Left lung (tissue), 8 donors: ENCODE results near the gene KRT28. TPM values are rescaled to one million over a fixed set of nuclear protein-coding genes. Genes with fewer than 3 reads are reported as not detected.

Experiments used
- polyA plus RNA-seq, 6 donors: library from polyadenylated mRNA; unstranded; fragments of 120-200 nt; gene quantifications; one replicate each; pipeline ENCODE4 v1.2.1, GENCODE V29; 2013; ENCODE audit not compliant: insufficient read length in 6 of 6
- total RNA-seq, 2 donors: library from RNA; stranded (reverse); fragmentation: NEBNext Ultra II Directional; extraction: Animal tissue kit (Norgen Biotek cat#: 25700); gene quantifications; one replicate each; pipeline ENCODE4 v1.2.1, GENCODE V29; 2021
- donor health status: DM: no; HTN: yes; CAD: no.
- donor health status: DM: no; HTN: no; CAD: no.

Gene KRT28
- total and polyA plus RNA-seq, 8 donors, result not detected

Other genes with a start within 250 kb of the KRT28 start
- gene CCR7, start 234.5 kb downstream of the KRT28 start, total RNA-seq, result 1 to 10 TPM in 1 of 2 donors, under 1 TPM in 1; 0.35 to 1.6 TPM
- 1 to 10 TPM in 2 of 6 donors, under 1 TPM in 4; 0.48 to 1.3 (median 0.79) TPM for gene CCR7, start 234.5 kb downstream of the KRT28 start, polyA plus RNA-seq
- 10 to 100 TPM; 83.9 to 87.6 TPM for gene SMARCE1, start 152.1 kb downstream of the KRT28 start, total RNA-seq
- 100 to 1,000 TPM; 217 to 262 (median 235) TPM for gene SMARCE1, start 152.1 kb downstream of the KRT28 start, polyA plus RNA-seq
- under 1 TPM in 1 of 2 donors, not detected in 1; 0.55 TPM for gene KRT222, start 134.8 kb downstream of the KRT28 start, total RNA-seq
- gene KRT222, start 134.8 kb downstream of the KRT28 start, polyA plus RNA-seq, result under 1 TPM; 0.21 to 0.61 (median 0.37) TPM
- gene KRT24, start 96.2 kb downstream of the KRT28 start, total RNA-seq, result not detected
- not detected for gene KRT24, start 96.2 kb downstream of the KRT28 start, polyA plus RNA-seq
- gene KRT25, start 44.6 kb downstream of the KRT28 start, total RNA-seq, result not detected
- gene KRT25, start 44.6 kb downstream of the KRT28 start, polyA plus RNA-seq, result not detected
- not detected for gene KRT26, start 27.8 kb downstream of the KRT28 start, total RNA-seq
- not detected for gene KRT26, start 27.8 kb downstream of the KRT28 start, polyA plus RNA-seq
- under 1 TPM; 0.44 to 0.55 TPM for gene KRT27, start 17.4 kb downstream of the KRT28 start, total RNA-seq
- under 1 TPM in 5 of 6 donors, not detected in 1; 0.18 to 0.64 (median 0.38) TPM for gene KRT27, start 17.4 kb downstream of the KRT28 start, polyA plus RNA-seq
- gene KRT10, start 22.7 kb upstream of the KRT28 start, total RNA-seq, result 10 to 100 TPM; 42.0 to 43.2 TPM
- gene KRT10, start 22.7 kb upstream of the KRT28 start, polyA plus RNA-seq, result 10 to 100 TPM; 30.5 to 58.2 (median 41.3) TPM
- gene KRT12, start 67.3 kb upstream of the KRT28 start, total RNA-seq, result not detected
- under 1 TPM in 3 of 6 donors, not detected in 3; 0.10 to 0.26 (median 0.21) TPM for gene KRT12, start 67.3 kb upstream of the KRT28 start, polyA plus RNA-seq
- not detected for gene KRT20, start 85.3 kb upstream of the KRT28 start, total RNA-seq
- gene KRT20, start 85.3 kb upstream of the KRT28 start, polyA plus RNA-seq, result under 1 TPM in 2 of 6 donors, not detected in 4; 0.09 to 0.26 TPM
- gene KRT23, start 137.7 kb upstream of the KRT28 start, total RNA-seq, result 1 to 10 TPM in 1 of 2 donors, under 1 TPM in 1; 0.35 to 5.6 TPM
- under 1 TPM in 5 of 6 donors, not detected in 1; 0.09 to 0.31 (median 0.17) TPM for gene KRT23, start 137.7 kb upstream of the KRT28 start, polyA plus RNA-seq
- gene KRT39, start 167.0 kb upstream of the KRT28 start, total RNA-seq, result under 1 TPM in 1 of 2 donors, not detected in 1; 0.41 TPM
- not detected for gene KRT39, start 167.0 kb upstream of the KRT28 start, polyA plus RNA-seq
- gene KRT40, start 184.4 kb upstream of the KRT28 start, total RNA-seq, result not detected
- not detected for gene KRT40, start 184.4 kb upstream of the KRT28 start, polyA plus RNA-seq
- gene KRTAP3-3, start 194.2 kb upstream of the KRT28 start, total RNA-seq, result not detected
- gene KRTAP3-3, start 194.2 kb upstream of the KRT28 start, polyA plus RNA-seq, result not detected
- gene KRTAP3-2, start 199.9 kb upstream of the KRT28 start, total RNA-seq, result not detected
- not detected for gene KRTAP3-2, start 199.9 kb upstream of the KRT28 start, polyA plus RNA-seq
- gene KRTAP3-1, start 209.2 kb upstream of the KRT28 start, total RNA-seq, result not detected
- gene KRTAP3-1, start 209.2 kb upstream of the KRT28 start, polyA plus RNA-seq, result not detected
- gene KRTAP1-5, start 227.2 kb upstream of the KRT28 start, total RNA-seq, result not detected
- gene KRTAP1-5, start 227.2 kb upstream of the KRT28 start, polyA plus RNA-seq, result not detected
- gene KRTAP1-4, start 230.2 kb upstream of the KRT28 start, total RNA-seq, result not detected
- gene KRTAP1-4, start 230.2 kb upstream of the KRT28 start, polyA plus RNA-seq, result not detected
- gene KRTAP1-3, start 234.9 kb upstream of the KRT28 start, total RNA-seq, result not detected
- not detected for gene KRTAP1-3, start 234.9 kb upstream of the KRT28 start, polyA plus RNA-seq
- gene KRTAP1-1, start 241.5 kb upstream of the KRT28 start, total RNA-seq, result not detected
- gene KRTAP1-1, start 241.5 kb upstream of the KRT28 start, polyA plus RNA-seq, result not detected
- not detected for gene KRTAP2-1, start 247.4 kb upstream of the KRT28 start, total RNA-seq
- not detected for gene KRTAP2-1, start 247.4 kb upstream of the KRT28 start, polyA plus RNA-seq